HG02885 (cell line): ENCODE results near the gene AOPEP.

Source experiments
- ATAC-seq: cut with Tn5 transposase; IDR thresholded peaks from one replicate; pipeline ENCODE4 v1.9.1; 2021; ENCODE audit warnings: mild to moderate bottlenecking; ENCODE audit not compliant: unreplicated experiment, poor library complexity

AOPEP gene

DNA sequence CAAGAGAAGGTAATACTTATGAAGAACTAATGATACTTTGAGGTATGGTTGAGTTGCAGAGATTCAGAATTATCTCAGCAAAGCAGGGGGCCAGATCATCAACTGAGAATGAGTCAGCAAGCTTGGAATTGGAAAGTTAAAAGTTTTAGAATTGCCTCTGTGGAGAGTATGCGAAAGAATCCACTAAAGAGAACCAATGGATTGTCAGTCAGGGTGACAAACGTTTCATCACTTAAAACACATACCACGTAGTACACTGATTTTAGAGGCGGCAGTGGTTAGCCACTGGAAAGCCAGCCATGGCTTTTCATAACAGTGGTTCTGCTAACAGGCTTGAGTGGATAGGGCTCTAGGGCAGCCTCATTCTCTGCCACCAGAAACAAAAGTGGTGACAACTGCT lies 30.7 kb downstream of the AOPEP start:
- ATAC-seq: no peak

DNA sequence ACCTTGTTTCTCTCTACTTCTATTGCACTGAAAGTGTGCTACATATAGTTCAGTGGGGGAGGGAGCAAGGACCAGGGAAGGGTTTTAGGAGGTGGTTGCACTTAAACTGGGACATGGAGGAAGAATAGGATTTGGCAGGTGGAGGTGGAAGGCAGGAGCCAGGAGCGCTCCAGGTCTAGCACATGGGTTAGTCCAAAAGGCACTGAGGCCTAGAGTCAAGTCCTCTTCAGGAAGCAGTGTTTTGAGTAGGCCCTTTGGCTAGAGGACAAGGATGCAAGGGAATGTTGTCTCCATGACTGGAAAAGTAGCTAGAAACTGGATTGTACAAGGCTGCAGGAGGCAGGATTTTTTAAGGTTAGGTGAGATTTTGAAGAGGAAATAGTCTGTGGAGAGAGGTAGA lies 31.5 kb downstream of the AOPEP start:
- no peak for ATAC-seq

DNA sequence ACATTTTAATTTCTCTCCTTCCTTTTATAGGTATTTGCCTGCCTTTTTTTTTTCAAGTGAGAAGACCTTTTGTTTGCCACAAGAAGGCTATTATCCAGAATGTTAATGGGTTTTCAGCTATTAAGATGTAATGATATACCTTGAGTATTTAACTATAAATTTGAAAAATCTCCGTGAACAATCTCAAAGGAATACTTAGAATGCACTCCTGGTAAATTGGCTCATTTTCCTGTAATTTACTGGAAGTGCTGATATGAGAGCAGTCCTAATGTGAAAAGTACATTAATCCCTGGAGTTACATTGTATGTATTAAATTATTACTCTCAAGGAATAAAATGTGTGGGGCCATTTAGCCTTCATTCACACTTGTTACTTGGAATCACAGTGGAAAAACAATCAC lies 32.4 kb downstream of the AOPEP start:
- ATAC-seq: no peak

DNA sequence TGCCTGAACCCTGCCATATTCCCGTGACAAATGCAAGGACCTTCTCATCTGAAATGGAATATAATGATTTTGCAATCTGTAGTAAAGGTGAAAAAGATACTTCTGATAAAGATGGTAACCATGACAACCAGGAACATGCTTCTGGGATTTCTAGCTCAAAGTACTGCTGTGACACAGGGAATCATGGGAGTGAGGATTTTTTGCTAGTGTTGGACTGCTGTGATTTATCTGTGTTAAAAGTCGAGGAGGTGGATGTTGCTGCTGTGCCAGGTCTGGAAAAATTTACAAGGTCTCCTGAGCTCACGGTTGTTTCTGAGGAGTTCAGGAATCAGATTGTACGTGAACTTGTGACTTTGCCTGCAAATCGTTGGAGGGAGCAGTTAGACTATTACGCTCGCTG lies 33.5 kb downstream of the AOPEP start:
- no peak for ATAC-seq

GRCh38 chr9:94760660-94761059 lies 34.2 kb downstream of the AOPEP start:
- ATAC-seq: no peak

DNA sequence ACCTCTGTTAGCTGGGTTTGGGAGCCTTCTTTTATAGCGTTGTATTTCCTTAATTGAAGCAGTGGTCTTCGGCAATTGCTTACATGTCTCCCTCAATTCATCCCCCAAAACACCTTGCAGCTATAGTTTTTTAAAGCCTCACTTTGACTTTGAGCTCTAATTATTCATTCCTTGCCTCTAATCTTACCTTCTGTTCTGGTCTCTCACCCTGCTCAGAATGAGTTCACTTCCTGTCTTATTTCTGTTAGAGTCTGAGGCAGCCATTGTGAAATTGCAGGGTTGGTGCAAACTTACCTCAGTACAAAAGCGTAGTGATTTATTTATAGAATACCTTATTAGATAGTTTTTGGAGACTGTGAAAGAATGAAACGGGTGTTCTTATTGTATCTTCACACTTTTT lies 35.0 kb downstream of the AOPEP start:
- no peak for ATAC-seq

DNA sequence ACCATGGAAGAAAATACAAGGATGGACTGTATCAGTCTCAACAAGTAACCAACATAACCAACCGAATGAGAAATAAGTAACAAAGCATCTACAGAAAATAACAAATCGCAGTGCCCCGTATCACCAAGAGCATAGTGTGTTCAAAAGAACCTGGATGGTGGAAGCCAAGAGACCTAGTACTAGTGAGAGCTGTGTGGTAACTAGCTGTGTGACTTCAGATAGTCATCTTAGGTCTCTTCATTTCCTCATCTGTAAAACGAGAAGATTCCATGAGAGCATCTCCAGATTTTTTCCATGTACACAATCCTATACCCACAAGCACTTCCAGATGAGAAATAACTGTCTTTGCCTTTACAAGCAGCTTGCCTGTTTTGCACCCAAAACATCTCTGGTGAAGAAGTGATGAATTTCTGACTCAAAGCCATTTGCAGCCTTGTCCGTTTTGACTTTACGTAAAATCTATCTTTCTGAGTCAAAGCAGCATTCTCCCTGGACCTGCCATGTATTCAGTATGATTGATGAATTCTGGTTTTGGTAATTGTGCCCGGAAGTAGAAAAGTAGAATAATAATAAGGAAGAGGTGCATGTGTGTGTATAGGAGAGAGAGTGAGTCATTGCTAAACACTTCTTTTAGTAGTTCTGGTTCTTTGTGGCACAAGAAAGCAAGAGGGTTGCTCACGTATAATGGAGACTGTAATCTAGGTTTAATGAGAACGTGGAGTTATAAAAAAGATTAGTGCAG lies 41.0 kb downstream of the AOPEP start:
- no peak for ATAC-seq

GRCh38 chr9:94768766-94769165 lies 42.3 kb downstream of the AOPEP start:
- ATAC-seq: no peak

DNA sequence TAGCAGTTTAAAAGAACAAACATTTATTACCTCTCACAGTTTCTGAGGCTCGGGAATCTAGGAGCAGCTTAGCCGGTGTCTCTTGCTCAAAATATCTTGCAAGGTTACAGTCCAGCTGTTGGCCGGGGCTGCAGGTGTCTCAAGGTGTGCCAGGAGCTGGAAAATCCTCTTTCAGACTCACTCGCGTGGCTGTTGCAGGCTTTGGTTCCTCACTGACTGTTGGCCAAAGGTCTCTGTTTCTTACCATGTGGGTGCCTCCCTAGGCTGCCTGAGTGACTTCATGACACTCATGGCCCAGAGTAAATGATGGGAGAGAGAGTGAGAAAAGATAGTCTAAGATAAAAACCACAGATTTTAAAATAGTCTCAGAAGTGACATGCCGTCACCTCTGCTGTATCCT lies 43.8 kb downstream of the AOPEP start:
- ATAC-seq: no peak

DNA sequence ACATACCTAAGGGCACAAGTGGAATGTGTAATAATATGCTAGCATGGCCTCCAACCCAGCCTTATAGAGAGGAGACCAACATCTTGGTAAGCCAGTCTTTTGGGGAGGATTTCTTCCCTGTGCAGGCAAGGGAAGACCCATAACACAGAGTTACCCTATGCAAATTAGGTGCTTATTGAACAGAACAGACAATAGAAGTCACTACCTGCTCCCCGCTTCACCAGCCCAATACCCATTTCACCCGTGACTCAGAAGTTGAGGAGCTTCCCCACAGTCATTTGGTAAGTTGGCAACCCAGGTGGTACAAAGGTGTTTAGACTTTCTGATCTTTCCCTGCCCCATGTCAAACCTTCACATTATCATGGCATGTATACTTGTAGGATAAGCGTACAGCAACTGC lies 44.6 kb downstream of the AOPEP start:
- ATAC-seq: no peak

GRCh38 chr9:94772144-94772543 lies 45.6 kb downstream of the AOPEP start:
- no peak for ATAC-seq

DNA sequence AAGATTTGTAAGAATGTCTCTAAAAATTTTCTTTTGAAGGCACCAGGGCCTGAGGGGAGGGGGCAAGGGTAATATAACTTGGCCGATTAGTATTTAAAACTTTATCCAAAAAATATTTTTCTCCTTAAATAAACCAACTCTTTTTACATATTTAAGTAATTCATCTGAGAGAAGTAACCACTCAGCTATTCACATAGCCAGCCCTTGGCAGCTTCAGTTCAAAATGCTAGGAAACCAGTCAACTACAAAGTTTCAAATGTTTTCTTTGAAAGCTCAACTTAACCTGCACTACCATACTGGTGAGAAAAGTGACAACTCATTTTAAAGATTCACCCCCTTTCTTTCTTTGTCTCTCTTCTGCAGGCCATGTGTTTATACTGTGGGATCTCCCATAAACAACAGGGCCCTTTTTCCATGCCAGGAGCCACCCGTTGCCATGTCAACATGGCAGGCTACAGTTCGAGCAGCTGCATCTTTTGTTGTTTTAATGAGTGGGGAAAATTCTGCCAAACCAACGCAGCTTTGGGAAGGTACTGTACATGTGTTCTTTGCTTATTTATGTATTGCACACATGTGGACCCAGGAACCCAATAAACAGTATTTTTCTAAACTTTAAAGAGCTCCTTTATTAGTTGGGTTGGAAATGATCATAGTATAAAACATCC lies 46.3 kb downstream of the AOPEP start:
- no peak for ATAC-seq

- ATAC-seq: no peak
These were observed 47.2 kb downstream of the AOPEP start for GRCh38 chr9:94773655-94774054.

DNA sequence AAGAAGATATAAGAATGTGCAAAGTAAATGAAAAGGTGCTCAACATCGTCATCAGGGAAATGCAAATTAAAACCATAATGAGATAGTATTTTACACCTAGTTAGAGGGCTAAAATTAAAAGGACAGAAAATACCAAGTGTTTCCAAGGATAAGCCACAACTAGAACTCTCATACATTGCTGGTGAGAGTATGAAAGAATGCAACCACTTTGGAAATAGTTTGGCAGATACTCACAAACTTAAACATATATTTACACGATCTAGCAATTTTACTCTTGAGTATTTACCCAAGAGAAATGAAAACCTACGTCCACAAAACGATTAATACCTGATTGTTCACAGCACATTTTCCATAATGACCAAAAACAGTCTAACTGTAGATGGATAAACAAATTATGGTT lies 51.5 kb downstream of the AOPEP start:
- no peak for ATAC-seq

GRCh38 chr9:94779031-94779430 lies 52.5 kb downstream of the AOPEP start:
- no peak for ATAC-seq

DNA sequence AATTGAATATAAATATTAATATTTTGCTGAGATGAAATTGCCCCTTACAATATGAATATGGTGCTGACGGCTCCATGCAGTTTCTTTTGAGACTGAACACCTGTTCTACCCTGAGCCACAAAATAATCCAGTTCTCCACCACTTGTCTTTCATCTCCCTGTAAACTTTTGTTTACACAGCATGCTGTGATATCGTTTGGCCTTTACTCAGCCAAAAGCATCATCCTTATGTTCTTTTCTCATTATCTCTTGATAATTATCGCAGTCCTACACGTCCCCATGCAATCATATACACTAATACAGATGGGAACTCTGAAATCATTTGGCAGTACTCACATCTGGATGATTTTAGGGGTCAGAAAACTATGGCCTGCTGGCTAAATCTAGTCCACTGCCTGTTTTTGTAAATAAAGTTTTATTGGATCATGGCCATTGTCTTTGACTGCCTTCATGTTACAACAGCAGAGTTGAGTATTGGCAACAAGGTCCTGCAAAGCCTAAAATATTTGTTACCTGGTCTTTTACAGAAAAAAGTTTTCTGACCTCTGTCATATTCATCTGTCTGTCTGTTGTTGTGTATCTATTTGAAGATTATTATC lies 53.3 kb downstream of the AOPEP start:
- ATAC-seq: no peak

DNA sequence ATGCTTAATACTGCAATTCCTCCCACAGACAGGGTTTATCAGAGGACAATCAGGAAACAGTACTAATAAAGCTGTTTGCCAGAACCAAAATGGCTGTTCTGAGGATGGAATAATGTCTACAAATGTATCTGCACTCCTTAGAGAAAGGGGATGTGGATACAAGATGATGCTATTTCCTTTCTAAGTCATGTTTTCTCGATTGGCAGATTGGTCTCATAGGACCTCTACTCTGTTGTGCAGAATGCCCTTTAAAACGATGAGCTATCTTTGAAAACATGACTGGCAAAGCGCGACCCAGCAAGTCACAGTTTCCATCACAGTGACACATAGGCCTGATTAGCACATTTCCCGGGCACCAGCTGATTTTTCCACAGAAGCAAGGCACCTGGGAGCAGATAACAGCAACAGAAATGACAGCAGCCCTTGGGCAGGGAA lies 54.0 kb downstream of the AOPEP start:
- no peak for ATAC-seq

DNA sequence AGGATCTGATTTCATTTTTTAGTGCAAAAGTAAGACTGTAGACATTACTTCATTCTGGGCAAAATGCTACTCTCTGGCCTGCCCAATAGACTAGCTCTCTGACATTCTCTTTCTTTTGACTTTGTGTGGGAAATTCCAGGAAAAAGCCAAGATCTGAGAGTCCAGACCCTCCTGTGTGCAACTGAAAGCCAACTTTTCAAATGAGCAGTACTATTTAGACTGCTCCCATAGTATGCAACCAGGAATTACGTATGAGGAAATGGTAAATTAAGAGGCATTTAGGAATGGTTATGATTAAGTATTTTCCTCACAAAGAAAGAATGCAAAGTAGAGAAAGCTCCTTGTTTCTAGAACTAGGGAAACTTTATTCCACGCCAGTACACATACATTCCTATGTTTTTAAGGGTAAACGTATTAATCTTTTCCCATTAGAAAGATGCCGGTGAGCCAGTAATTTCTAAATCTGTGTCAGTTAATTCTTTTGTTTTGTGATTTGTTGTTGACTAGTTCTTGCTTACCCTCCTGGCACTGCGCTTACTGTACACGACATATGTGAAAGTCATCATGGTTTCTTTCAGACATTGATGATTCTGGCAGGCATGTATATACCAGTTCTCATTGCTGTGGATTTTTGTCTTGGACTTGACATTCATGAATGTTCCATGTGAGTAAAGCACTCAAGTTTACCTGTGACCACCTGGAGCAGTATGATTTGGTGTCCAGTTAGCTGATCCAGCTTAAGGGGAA lies 56.0 kb downstream of the AOPEP start:
- no peak for ATAC-seq

DNA sequence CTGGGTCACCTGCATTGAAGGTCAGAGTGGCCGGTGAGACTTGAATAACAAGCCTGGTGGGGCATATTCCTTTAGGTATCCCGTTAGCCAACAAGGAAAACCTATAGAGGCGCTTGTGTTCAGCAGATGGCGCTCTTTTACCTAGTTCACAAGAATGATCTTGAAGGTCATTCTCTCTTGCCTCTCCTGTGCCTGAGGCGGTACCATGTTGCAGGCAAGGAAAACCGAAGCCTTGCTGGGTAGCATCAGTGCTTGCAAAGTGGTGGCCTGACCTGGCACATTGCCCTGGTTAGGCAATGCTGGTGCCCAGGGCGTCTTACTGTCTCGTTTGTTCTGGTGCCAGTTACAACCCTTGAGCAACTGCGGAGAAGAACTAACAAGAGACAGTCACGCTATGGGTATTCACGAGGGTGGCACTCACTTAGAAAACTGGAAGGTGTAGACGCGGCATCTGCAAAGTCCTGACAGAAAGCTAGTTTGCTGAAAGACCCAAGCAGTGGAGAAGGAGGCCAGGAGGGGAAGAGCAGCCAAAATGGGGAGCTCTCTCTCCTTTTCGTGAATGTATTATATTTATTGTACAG lies 56.7 kb downstream of the AOPEP start:
- no peak for ATAC-seq

- no peak for ATAC-seq
These were observed 57.4 kb downstream of the AOPEP start for GRCh38 chr9:94783928-94784327.
